Measurements from ENCODE around the gene ELMO2. TPM values are rescaled to one million over a fixed set of nuclear protein-coding genes. Genes with fewer than 3 reads are reported as not detected.

ELMO2 gene
- total RNA-seq, 4 donors from 2014 or later, result 46.7 to 62.4 (median 55.1) TPM

GRCh38 chr20:46341074-46342009 lies 65.1 kb downstream of the ELMO2 start:
- TF ChIP-seq POLR2A (IDR thresholded peaks at IDR 0.05), result no peak
- TF ChIP-seq POLR2AphosphoS5 (IDR thresholded peaks at IDR 0.05), result no peak
- no peak for TF ChIP-seq EP300 (IDR thresholded peaks at IDR 0.05)
- no peak for TF ChIP-seq CTCF (IDR thresholded peaks at IDR 0.05)
- no peak for DNase-seq (ENCODE audit: low spot score in 2 of 2)
- Histone ChIP-seq H3K4me1 (peaks cover 14% of the 10 kb centered on the region), H3K4me3 (no peak overlapping the region), H3K27ac (no peak overlapping the region), H3K9me3 (no peaks in the 10 kb centered on the region), H3K27me3 (peaks cover 55% of the 10 kb centered on the region), H3K36me3 (peaks cover 2% of the 10 kb centered on the region)
- 61% methylated on average over 24 of the region's 24 CpGs for WGBS

DNA sequence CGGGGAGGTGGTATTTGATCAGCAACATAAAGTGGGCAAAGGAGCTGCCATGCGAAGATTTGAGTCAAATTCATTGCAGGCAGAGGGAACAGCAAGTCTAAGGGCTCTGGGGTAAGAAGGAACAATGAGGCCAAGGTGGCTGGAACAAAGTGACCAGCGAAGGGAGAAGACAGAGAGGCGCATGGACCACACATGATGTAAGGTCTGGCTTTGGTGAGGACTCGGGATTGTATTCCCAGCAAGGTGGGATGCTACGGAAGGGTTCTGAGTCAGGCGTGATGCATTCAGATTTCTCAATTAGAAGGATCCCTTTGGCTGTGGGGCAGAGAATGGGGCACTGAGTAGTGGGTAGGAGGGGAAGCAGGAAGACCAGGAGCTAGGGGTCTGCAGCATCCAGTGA lies 67.4 kb downstream of the ELMO2 start:
- WGBS, result 83% methylated on average over 7 of the region's 7 CpGs
- H3K27me3 ChIP-seq, result peaks cover 68% of the 10 kb centered on the region
- no peaks in the 10 kb centered on the region for H3K9me3 ChIP-seq
- no peaks in the 10 kb centered on the region for H3K36me3 ChIP-seq
- H3K27ac ChIP-seq, result no peak overlapping the region
- peaks cover 15% of the 10 kb centered on the region for H3K4me1 ChIP-seq
- TF ChIP-seq CTCF (IDR thresholded peaks at IDR 0.05) (no peak), POLR2A (IDR thresholded peaks at IDR 0.05) (no peak), POLR2AphosphoS5 (IDR thresholded peaks at IDR 0.05) (no peak), EP300 (IDR thresholded peaks at IDR 0.05) (no peak)
- no peak overlapping the region for H3K4me3 ChIP-seq
- DNase-seq (ENCODE audit: low spot score in 2 of 2), result no peak

GRCh38 chr20:46336735-46337134 lies 69.7 kb downstream of the ELMO2 start:
- H3K27me3 ChIP-seq, result peaks cover 61% of the 10 kb centered on the region
- no peaks in the 10 kb centered on the region for H3K36me3 ChIP-seq
- no peak for TF ChIP-seq POLR2AphosphoS5 (IDR thresholded peaks at IDR 0.05)
- no peak for TF ChIP-seq CTCF (IDR thresholded peaks at IDR 0.05)
- no peak for TF ChIP-seq EP300 (IDR thresholded peaks at IDR 0.05)
- TF ChIP-seq POLR2A (IDR thresholded peaks at IDR 0.05), result no peak
- H3K4me1 ChIP-seq, result peaks cover 21% of the 10 kb centered on the region
- no peak overlapping the region for H3K27ac ChIP-seq
- no peak for DNase-seq (ENCODE audit: low spot score in 2 of 2)
- 61% methylated on average over 3 of the region's 3 CpGs for WGBS
- no peak overlapping the region for H3K4me3 ChIP-seq
- H3K9me3 ChIP-seq, result no peaks in the 10 kb centered on the region

- TF ChIP-seq POLR2A (IDR thresholded peaks at IDR 0.05), result no peak
- no peak for TF ChIP-seq POLR2AphosphoS5 (IDR thresholded peaks at IDR 0.05)
- no peak for TF ChIP-seq EP300 (IDR thresholded peaks at IDR 0.05)
- no peak for TF ChIP-seq CTCF (IDR thresholded peaks at IDR 0.05)
- H3K4me1 ChIP-seq, result peaks cover 43% of the 10 kb centered on the region
- H3K9me3 ChIP-seq, result no peaks in the 10 kb centered on the region
- H3K27me3 ChIP-seq, result peaks cover 55% of the 10 kb centered on the region
- DNase-seq (ENCODE audit: low spot score in 2 of 2), result no peak
- no peaks in the 10 kb centered on the region for H3K36me3 ChIP-seq
- H3K4me3 ChIP-seq, result no peak overlapping the region
- no peak overlapping the region for H3K27ac ChIP-seq
- 51% methylated on average over 7 of the region's 9 CpGs for WGBS
These were observed 72.0 kb downstream of the ELMO2 start for GRCh38 chr20:46334303-46334904.
